H9 (cell line): ENCODE data around the gene ZRANB1. TPM values are rescaled to one million over a fixed set of nuclear protein-coding genes. Genes with fewer than 3 reads are reported as not detected.

Source experiments
- DNase-seq: peaks from one replicate; pipeline ENCODE4 v3.0.0-alpha.2; 2017
- H2AFZ ChIP-seq: one replicate; pipeline ENCODE4 v1.6.1; 2013; ENCODE audit warnings: mild to moderate bottlenecking, low read length, control low read depth, moderate library complexity
- H2AK5ac ChIP-seq: 2 replicates; pipeline ENCODE4 v1.6.1; 2013; ENCODE audit warnings: low read length, control low read depth, mixed read lengths; ENCODE audit not compliant: insufficient read length
- H2BK120ac ChIP-seq: one replicate; pipeline ENCODE4 v1.6.1; 2013; ENCODE audit warnings: low read depth, mild to moderate bottlenecking, low read length, control low read depth, inconsistent platforms; ENCODE audit not compliant: poor library complexity, severe bottlenecking
- H2BK12ac ChIP-seq: 2 replicates; pipeline ENCODE4 v1.6.1; 2013; ENCODE audit warnings: low read length, control low read depth, mixed read lengths, low read depth; ENCODE audit not compliant: insufficient read length
- H2BK15ac ChIP-seq: 2 replicates; pipeline ENCODE4 v1.6.1; 2013; ENCODE audit warnings: low read depth, low read length, control low read depth
- H2BK20ac ChIP-seq: one replicate; pipeline ENCODE4 v1.6.1; 2013; ENCODE audit warnings: low read depth, mild to moderate bottlenecking, low read length, control low read depth, inconsistent platforms; ENCODE audit not compliant: poor library complexity, severe bottlenecking
- H2BK5ac ChIP-seq: 2 replicates; pipeline ENCODE4 v1.6.1; 2013; ENCODE audit warnings: low read length, control low read depth, mixed read lengths; ENCODE audit not compliant: insufficient read length
- H3K14ac ChIP-seq: 2 replicates; pipeline ENCODE4 v1.6.1; 2013; ENCODE audit warnings: low read length, control low read depth; ENCODE audit not compliant: insufficient read depth
- H3K18ac ChIP-seq: 2 replicates; pipeline ENCODE4 v1.6.1; 2013; ENCODE audit warnings: low read depth, mild to moderate bottlenecking, mixed read lengths, low read length, control low read depth; ENCODE audit not compliant: insufficient read length
- H3K23ac ChIP-seq: 2 replicates; pipeline ENCODE4 v1.6.1; 2013; ENCODE audit warnings: low read length, control low read depth, mixed read lengths, low read depth; ENCODE audit not compliant: insufficient read length
- H3K23me2 ChIP-seq: 2 replicates; pipeline ENCODE4 v1.6.1; 2013; ENCODE audit warnings: low read depth, mild to moderate bottlenecking, mixed read lengths, low read length, control low read depth; ENCODE audit not compliant: insufficient read length, poor library complexity, severe bottlenecking
- H3K27ac ChIP-seq: 2 replicates; pipeline ENCODE4 v1.5.1; 2013; ENCODE audit warnings: low read length, control low read depth, mixed read lengths, low read depth; ENCODE audit not compliant: insufficient read length
- H3K27me3 ChIP-seq: 2 replicates; pipeline ENCODE4 v1.6.1; 2013; ENCODE audit warnings: low read length, control low read depth, inconsistent platforms; ENCODE audit not compliant: insufficient read depth
- H3K4ac ChIP-seq: 2 replicates; pipeline ENCODE4 v1.6.1; 2013; ENCODE audit warnings: low read depth, mild to moderate bottlenecking, control low read depth, inconsistent platforms, low read length, moderate library complexity
- H3K4me1 ChIP-seq: 2 replicates; pipeline ENCODE4 v1.6.1; 2013; ENCODE audit warnings: low read length, control low read depth, inconsistent platforms; ENCODE audit not compliant: insufficient read depth
- H3K4me2 ChIP-seq: 2 replicates; pipeline ENCODE4 v1.6.1; 2013; ENCODE audit warnings: low read length, control low read depth, mixed read lengths; ENCODE audit not compliant: insufficient read length, insufficient read depth
- H3K56ac ChIP-seq: 2 replicates; pipeline ENCODE4 v1.6.1; 2013; ENCODE audit warnings: low read depth, mild to moderate bottlenecking, mixed read lengths, low read length, control low read depth; ENCODE audit not compliant: insufficient read length
- H3K79me1 ChIP-seq: 2 replicates; pipeline ENCODE4 v1.6.1; 2013; ENCODE audit warnings: low read depth, mild to moderate bottlenecking, moderate library complexity, low read length, control low read depth, inconsistent platforms; ENCODE audit not compliant: insufficient read depth, poor library complexity, severe bottlenecking
- H3K79me2 ChIP-seq: 2 replicates; pipeline ENCODE4 v1.6.1; 2013; ENCODE audit warnings: low read length, control low read depth, inconsistent platforms; ENCODE audit not compliant: insufficient read depth
- H3K9ac ChIP-seq: 2 replicates; pipeline ENCODE4 v1.6.1; 2013; ENCODE audit warnings: low read length, control low read depth, mixed read lengths; ENCODE audit not compliant: insufficient read length; ENCODE audit errors: extremely low read depth
- H3K9me3 ChIP-seq: one replicate; pipeline ENCODE4 v1.6.1; 2013; ENCODE audit warnings: low read depth, low read length, inconsistent platforms; ENCODE audit not compliant: control insufficient read depth
- H3T11ph ChIP-seq: one replicate; pipeline ENCODE4 v1.6.1; 2013; ENCODE audit warnings: mild to moderate bottlenecking, low read length, control low read depth, inconsistent platforms
- H4K20me1 ChIP-seq: one replicate; pipeline ENCODE4 v1.6.1; 2013; ENCODE audit not compliant: control insufficient read depth, insufficient read length, insufficient read depth
- H4K5ac ChIP-seq: 2 replicates; pipeline ENCODE4 v1.6.1; 2013; ENCODE audit warnings: low read depth, mild to moderate bottlenecking, mixed read lengths, low read length, control low read depth; ENCODE audit not compliant: insufficient read length
- H4K8ac ChIP-seq: replicated peaks from 2 replicates; pipeline ENCODE4 v1.6.1; 2013; ENCODE audit warnings: low read length, control low read depth, mixed read lengths, low read depth; ENCODE audit not compliant: insufficient read length
- H4K91ac ChIP-seq: 2 replicates; pipeline ENCODE4 v1.6.1; 2013; ENCODE audit warnings: low read depth, mild to moderate bottlenecking, moderate library complexity, mixed read lengths, low read length, control low read depth; ENCODE audit not compliant: insufficient read length
- H3K27ac Mint-ChIP-seq, 3 experiments: 2 replicates in 2 of 3; 3 replicates in 1 of 3; pipeline ENCODE4 v1.8.0; 2020 to 2021; ENCODE audit warnings: mixed read lengths in 3 of 3, mild to moderate bottlenecking in 1 of 3, moderate library complexity in 1 of 3
- H3K27me3 Mint-ChIP-seq: 2 replicates; pipeline ENCODE4 v1.8.0; 2021; ENCODE audit warnings: low read depth, mild to moderate bottlenecking, moderate library complexity, mixed read lengths
- H3K36me3 Mint-ChIP-seq, 3 experiments: 2 replicates in 2 of 3; 3 replicates in 1 of 3; pipeline ENCODE4 v1.8.0; 2020 to 2021; ENCODE audit warnings: low read depth in 3 of 3, mixed read lengths in 3 of 3; ENCODE audit not compliant: insufficient read depth in 1 of 3
- H3K4me1 Mint-ChIP-seq, 2 experiments: 2 replicates each; pipeline ENCODE4 v1.8.0; 2020; ENCODE audit warnings: mixed read lengths in 2 of 2
- H3K4me3 Mint-ChIP-seq, 2 experiments: 2 replicates in 1 of 2; 3 replicates in 1 of 2; pipeline ENCODE4 v1.8.0; 2020 to 2021; ENCODE audit warnings: mild to moderate bottlenecking in 2 of 2, mixed read lengths in 2 of 2, moderate library complexity in 1 of 2
- H3K9me3 Mint-ChIP-seq, 2 experiments: 2 replicates in 1 of 2; 3 replicates in 1 of 2; pipeline ENCODE4 v1.8.0; 2020; ENCODE audit warnings: mild to moderate bottlenecking in 2 of 2, mixed read lengths in 2 of 2, moderate library complexity in 1 of 2
- CTCF ChIP-seq: fragments of 200-600 bp; sonication (generic); conservative IDR thresholded peaks from 3 replicates; pipeline ENCODE4 v1.8.0; 2021; ENCODE audit warnings: antibody characterized with exemption, mild to moderate bottlenecking
- WGBS: extraction: QIAGEN DNeasy Blood & Tissue Kit; methylation state at CpG from one replicate; pipeline ENCODE4 v1.1.7; 2013; ENCODE audit warnings: missing lambda C conversion rate, low lambda C conversion rate, mixed read lengths; ENCODE audit not compliant: insufficient read length; ENCODE audit errors: extremely low coverage; 5-methylcytosine and 5-hydroxymethylcytosine counted together
- total RNA-seq: library from RNA; stranded (reverse); gene quantifications from 2 replicates; pipeline ENCODE4 v1.2.1, GENCODE V29; 2021

ZRANB1 gene
- total RNA-seq, 1 experiment from 2014 or later, result 17.4 TPM

GRCh38 chr10:125020386-125020785 lies 78.5 kb downstream of the ZRANB1 start:
- H3T11ph ChIP-seq, result no peak overlapping the region
- H3K18ac ChIP-seq, result no peak overlapping the region
- H4K20me1 ChIP-seq, result no peaks in the 10 kb centered on the region
- no peak overlapping the region for H2BK5ac ChIP-seq
- H4K5ac ChIP-seq, result no peak overlapping the region
- Mint-ChIP-seq H3K27ac (no peak overlapping the region; a peak in 1 of 7 replicates), H3K27me3 (peaks cover 4% of the 10 kb centered on the region), H3K9me3 (peaks cover 19 to 20% of the 10 kb centered on the region in 2 experiments), H3K4me1 (peaks cover 20 to 28% of the 10 kb centered on the region in 2 experiments), H3K36me3 (peaks cover 68 to 86% (median 84%) of the 10 kb centered on the region in 3 experiments), H3K4me3 (no peak overlapping the region)
- peaks cover 4% of the 10 kb centered on the region; the same call in 1 of the 2 replicates for H3K4me1 ChIP-seq
- H3K79me1 ChIP-seq, result peaks cover 10% of the 10 kb centered on the region
- H3K27ac ChIP-seq, result no peak overlapping the region
- no peak overlapping the region for H3K23ac ChIP-seq
- WGBS, result no CpG with 5 or more reads among the region's 17 CpGs
- no peak overlapping the region for H3K14ac ChIP-seq
- no peak overlapping the region for H4K91ac ChIP-seq
- H3K4ac ChIP-seq, result no peak overlapping the region
- no peak overlapping the region for H4K8ac ChIP-seq
- no peaks in the 10 kb centered on the region for H3K23me2 ChIP-seq
- no peak overlapping the region for H3K4me2 ChIP-seq
- no peak overlapping the region for H2BK20ac ChIP-seq
- no peaks in the 10 kb centered on the region for H3K27me3 ChIP-seq
- no peaks in the 10 kb centered on the region for H3K9me3 ChIP-seq
- TF ChIP-seq CTCF, result no peak
- H2BK120ac ChIP-seq, result no peak overlapping the region
- no peak for DNase-seq
- H2BK15ac ChIP-seq, result no peak overlapping the region
- no peak overlapping the region for H2AFZ ChIP-seq
- no peak overlapping the region for H3K9ac ChIP-seq
- H2AK5ac ChIP-seq, result no peak overlapping the region
- no peak overlapping the region for H3K56ac ChIP-seq
- H3K79me2 ChIP-seq, result peaks cover 59% of the 10 kb centered on the region; the same call in 1 of the 2 replicates
- no peak overlapping the region for H2BK12ac ChIP-seq
